Lung (tissue), 12 donors: Measurements from ENCODE around the gene SDK1. TPM values are rescaled to one million over a fixed set of nuclear protein-coding genes. Genes with fewer than 3 reads are reported as not detected.

Experiments used
- ATAC-seq: fragments of 200-7000 bp; cut with Tn5 transposase; one replicate; pipeline ENCODE4 v1.9.1; 2020; ENCODE audit warnings: moderate number of reproducible peaks; ENCODE audit not compliant: insufficient read depth, low FRiP score
- DNase-seq, 3 donors: peaks; one replicate each; pipeline ENCODE4 v3.0.0-alpha.2; 2013 to 2017
- H3K27ac ChIP-seq, 2 donors: one replicate each; pipeline ENCODE4 v1.5.1; 2013; ENCODE audit warnings: mild to moderate bottlenecking in 2 of 2, moderate library complexity in 2 of 2, control low read depth in 1 of 2, inconsistent platforms in 1 of 2, low read depth in 1 of 2, low read length in 1 of 2
- H3K27me3 ChIP-seq, 3 donors: one replicate each; pipeline ENCODE4 v1.5.1; 2013; ENCODE audit warnings: low read length in 2 of 3; ENCODE audit not compliant: control insufficient read depth in 3 of 3, insufficient read depth in 3 of 3
- H3K36me3 ChIP-seq, 4 donors: one replicate each; pipeline ENCODE4 v1.5.1; 2013; ENCODE audit warnings: low read length in 4 of 4, mild to moderate bottlenecking in 1 of 4, moderate library complexity in 1 of 4; ENCODE audit not compliant: control insufficient read depth in 4 of 4, insufficient read depth in 4 of 4
- H3K4me1 ChIP-seq, 5 donors: one replicate each; pipeline ENCODE4 v1.5.1; 2013; ENCODE audit warnings: low read length in 5 of 5, mild to moderate bottlenecking in 2 of 5, moderate library complexity in 1 of 5; ENCODE audit not compliant: control insufficient read depth in 5 of 5, insufficient read depth in 5 of 5
- H3K4me3 ChIP-seq: one replicate; pipeline ENCODE4 v1.5.1; 2013; ENCODE audit warnings: mild to moderate bottlenecking, control low read depth, moderate library complexity
- H3K9ac ChIP-seq, 2 donors: one replicate each; pipeline ENCODE4 v1.5.1; 2013; ENCODE audit warnings: low read length in 2 of 2, control low read depth in 1 of 2; ENCODE audit not compliant: insufficient read depth in 1 of 2
- H3K9me3 ChIP-seq, 4 donors: one replicate each; pipeline ENCODE4 v1.5.1; 2013; ENCODE audit warnings: low read length in 3 of 4, mild to moderate bottlenecking in 1 of 4, moderate library complexity in 1 of 4; ENCODE audit not compliant: control insufficient read depth in 4 of 4, insufficient read depth in 3 of 4
- WGBS, 2 donors: extraction: QIAGEN DNeasy Blood & Tissue Kit; methylation state at CpG; one replicate each; pipeline ENCODE4 v1.1.7; 2013; 5-methylcytosine and 5-hydroxymethylcytosine counted together
- polyA plus RNA-seq, 2 donors: library from polyadenylated mRNA; stranded (reverse); fragments of 200-250 nt; gene quantifications; one replicate each; pipeline ENCODE4 v1.2.1, GENCODE V29; 2013
- total RNA-seq, 2 donors: library from RNA; depleted of rRNA in 1 of 2; stranded (reverse); fragments of >200 nt in 1 of 2; gene quantifications; one replicate each; pipeline ENCODE4 v1.2.1, GENCODE V29; 2014 to 2021
- TF ChIP-seq, protein P1 (sequence below): IDR thresholded peaks from 2 replicates; pipeline ENCODE4 v1.5.1; 2012; ENCODE audit warnings: mild to moderate bottlenecking; ENCODE audit errors: control extremely low read depth, extremely low read depth
- donor health status: control.
- donor health status: control.
- donor health status: Bipolar disorder and iron deficiency.
- donor health status: healthy.
- donor health status: DM: yes; HTN: yes; CAD: no.

SDK1 gene
- total and polyA plus RNA-seq, 4 donors: 3.7 to 30.1 (median 12.7) TPM

DNA sequence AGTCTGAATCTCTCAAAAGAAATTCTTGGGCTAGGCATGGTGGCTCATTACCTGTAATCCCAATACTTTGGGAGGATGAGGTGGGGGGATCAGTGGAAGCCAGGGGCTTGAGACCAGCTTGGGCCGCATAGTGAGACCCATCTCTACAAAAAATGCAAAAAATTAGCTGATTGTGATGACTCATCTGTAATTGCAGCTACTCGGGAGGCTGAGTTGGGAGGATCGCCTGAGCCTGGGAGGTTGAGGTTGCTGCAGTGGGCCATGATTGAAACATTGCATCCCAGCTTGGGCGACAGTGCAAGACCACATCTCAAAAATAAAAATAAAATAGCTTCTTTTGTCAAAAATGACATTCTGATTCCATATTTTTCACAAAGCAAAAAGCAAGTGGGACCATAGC is 736.3 kb downstream of the SDK1 start:
- WGBS, 2 donors: 97% methylated on average over 4 of the region's 4 CpGs
- no peak overlapping the region for H3K9ac ChIP-seq
- ATAC-seq (no peak), DNase-seq (no peak)
- no peaks in the 10 kb centered on the region for H3K36me3 ChIP-seq
- H3K4me1 ChIP-seq: peaks cover 0 to 5% (median 0%) of the 10 kb centered on the region in 5 donors
- H3K4me3 ChIP-seq: no peak overlapping the region
- TF ChIP-seq, protein P1, sequence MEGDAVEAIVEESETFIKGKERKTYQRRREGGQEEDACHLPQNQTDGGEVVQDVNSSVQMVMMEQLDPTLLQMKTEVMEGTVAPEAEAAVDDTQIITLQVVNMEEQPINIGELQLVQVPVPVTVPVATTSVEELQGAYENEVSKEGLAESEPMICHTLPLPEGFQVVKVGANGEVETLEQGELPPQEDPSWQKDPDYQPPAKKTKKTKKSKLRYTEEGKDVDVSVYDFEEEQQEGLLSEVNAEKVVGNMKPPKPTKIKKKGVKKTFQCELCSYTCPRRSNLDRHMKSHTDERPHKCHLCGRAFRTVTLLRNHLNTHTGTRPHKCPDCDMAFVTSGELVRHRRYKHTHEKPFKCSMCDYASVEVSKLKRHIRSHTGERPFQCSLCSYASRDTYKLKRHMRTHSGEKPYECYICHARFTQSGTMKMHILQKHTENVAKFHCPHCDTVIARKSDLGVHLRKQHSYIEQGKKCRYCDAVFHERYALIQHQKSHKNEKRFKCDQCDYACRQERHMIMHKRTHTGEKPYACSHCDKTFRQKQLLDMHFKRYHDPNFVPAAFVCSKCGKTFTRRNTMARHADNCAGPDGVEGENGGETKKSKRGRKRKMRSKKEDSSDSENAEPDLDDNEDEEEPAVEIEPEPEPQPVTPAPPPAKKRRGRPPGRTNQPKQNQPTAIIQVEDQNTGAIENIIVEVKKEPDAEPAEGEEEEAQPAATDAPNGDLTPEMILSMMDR: no peak
- H3K27ac ChIP-seq: no peak overlapping the region
- H3K9me3 ChIP-seq: peaks cover 0 to 2% (median 0%) of the 10 kb centered on the region in 4 donors
- no peaks in the 10 kb centered on the region for H3K27me3 ChIP-seq

DNA sequence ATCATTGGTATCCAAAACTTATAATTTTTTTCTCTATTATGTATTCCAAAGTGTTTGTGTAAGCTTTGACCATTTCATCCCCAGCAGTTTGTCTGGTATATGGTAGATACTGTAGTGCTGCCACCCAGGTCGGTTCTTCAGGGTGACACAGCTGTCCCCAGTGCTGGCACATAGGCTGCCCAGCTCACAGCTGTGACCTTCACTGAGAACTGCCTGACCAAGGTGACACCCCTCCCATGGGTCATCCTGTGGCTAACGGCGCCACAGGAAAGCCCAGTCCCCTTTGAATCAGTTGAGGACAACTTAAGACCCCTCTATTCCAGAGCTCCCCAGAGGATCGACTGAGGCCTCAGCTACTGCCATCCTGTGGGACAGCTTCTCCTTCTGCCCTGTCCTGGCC is 736.8 kb downstream of the SDK1 start:
- Histone ChIP-seq H3K36me3 (no peaks in the 10 kb centered on the region), H3K9ac (no peak overlapping the region), H3K4me3 (no peak overlapping the region), H3K27me3 (no peaks in the 10 kb centered on the region), H3K9me3 (peaks cover 0 to 2% (median 0%) of the 10 kb centered on the region in 4 donors), H3K4me1 (peaks cover 0 to 5% (median 0%) of the 10 kb centered on the region in 5 donors), H3K27ac (no peak overlapping the region)
- 80 to 88% methylated on average over 4 of the region's 4 CpGs for WGBS, 2 donors
- ATAC-seq (no peak), DNase-seq (no peak)
- TF ChIP-seq, protein P1: no peak

DNA sequence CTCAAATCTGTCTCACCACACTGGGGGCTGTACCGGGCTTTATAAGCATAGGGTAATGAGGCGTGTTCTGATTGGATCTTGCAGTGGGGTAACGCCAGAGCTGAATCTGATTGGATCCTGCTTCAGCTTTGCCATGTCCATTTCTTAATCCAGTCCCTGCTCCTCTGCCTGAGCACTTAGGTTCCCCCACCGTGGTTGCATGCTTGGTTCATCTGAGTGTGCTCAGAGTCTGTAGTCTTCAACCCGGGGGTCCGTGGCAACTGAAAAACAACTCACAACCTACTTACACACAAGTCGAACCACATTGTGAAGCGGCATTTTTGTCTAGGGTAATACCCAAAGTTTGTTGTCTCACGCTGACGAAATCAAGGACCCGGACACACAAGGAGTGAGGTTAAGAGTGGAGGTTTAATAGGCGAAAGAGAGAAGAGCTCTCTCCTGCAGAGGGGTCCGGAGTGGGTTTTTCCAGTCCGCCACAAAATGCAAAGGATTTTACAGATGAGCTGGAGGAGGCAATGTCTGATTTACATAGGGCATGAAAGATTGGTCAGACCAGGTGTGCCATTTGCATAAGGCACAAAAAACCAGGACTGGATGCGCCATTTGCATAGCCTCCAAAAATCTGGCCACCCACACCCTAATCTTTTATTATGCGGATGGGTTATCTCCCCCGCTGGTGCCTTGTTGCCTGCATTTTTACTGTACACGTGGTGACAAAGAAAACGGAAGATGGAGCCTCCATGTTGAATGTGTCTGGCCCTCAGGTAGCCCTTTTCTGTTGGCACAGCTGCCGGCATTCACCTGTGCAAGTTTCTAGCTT is 739.3 kb downstream of the SDK1 start:
- Histone ChIP-seq H3K4me3 (no peak overlapping the region), H3K36me3 (no peaks in the 10 kb centered on the region), H3K27ac (no peak overlapping the region), H3K4me1 (peaks cover 0 to 3% (median 0%) of the 10 kb centered on the region in 5 donors), H3K27me3 (no peaks in the 10 kb centered on the region), H3K9me3 (peaks cover 0 to 2% (median 0%) of the 10 kb centered on the region in 4 donors), H3K9ac (no peak overlapping the region)
- WGBS, 2 donors: 85 to 88% methylated on average over 20 of the region's 20 CpGs
- no peak for ATAC-seq
- no peak for DNase-seq
- TF ChIP-seq, protein P1: no peak
